HCT116 (cell line): ENCODE measurements around the gene WNT9A. TPM values are rescaled to one million over a fixed set of nuclear protein-coding genes. Genes with fewer than 3 reads are reported as not detected.

Source experiments
- ATAC-seq: fragments of 200-7000 bp; cut with Tn5 transposase; 2 replicates; pipeline ENCODE4 v1.9.1; 2020; ENCODE audit warnings: mild to moderate bottlenecking, moderate library complexity
- BruUV-seq: library from RNA; stranded (reverse); fragments of 400-500 nt; replicated peaks from 2 replicates; lab custom pipeline; 2021; lab: Mats Ljungman, UMichigan
- CTCF ChIA-PET: fragments of 300-600 bp; sonication (Branson Sonifier 250); formaldehyde crosslinking; loops from one replicate; lab custom pipeline; 2021; ENCODE audit warnings: antibody characterized with exemption; lab: Charles Lee
- POLR2A ChIA-PET: fragments of 300-600, 350-600 bp; sonication (Branson Sonifier 250); formaldehyde crosslinking; loops from one replicate; lab custom pipeline; 2021; ENCODE audit warnings: antibody characterized with exemption; lab: Charles Lee
- RAD21 ChIA-PET, 2 experiments: fragments of 300-600 bp; sonication (Branson Sonifier 250); formaldehyde crosslinking; loops; one replicate each; lab custom pipeline; 2023; ENCODE audit warnings: low total read pairs in 2 of 2; ENCODE audit not compliant: uncharacterized antibody in 2 of 2, unreplicated experiment in 2 of 2, low non-redundant PET in 1 of 2; lab: Charles Lee
- DNase-seq: peaks from one replicate; pipeline ENCODE4 v3.0.0-alpha.2; 2010; ENCODE audit warnings: low read depth, low spot score
- H2AFZ ChIP-seq: fragments of 200-600 bp; shearing (Covaris generic), sonication (generic); 2 replicates; pipeline ENCODE4 v1.6.1; 2017; ENCODE audit warnings: low read depth, mixed run types, mixed read lengths, antibody characterized with exemption, low read length; ENCODE audit not compliant: poor library complexity, severe bottlenecking
- H3K27ac ChIP-seq: 2 replicates; pipeline ENCODE4 v1.5.1; 2012; ENCODE audit warnings: low read depth, low read length
- H3K27me3 ChIP-seq: fragments of 200-600 bp; sonication (generic); 2 replicates; pipeline ENCODE4 v1.6.1; 2016; ENCODE audit warnings: mixed run types, low read length, mixed read lengths; ENCODE audit not compliant: insufficient read depth
- H3K36me3 ChIP-seq, 2 experiments: fragments of 200-500 bp in 1 of 2; fragments of 200-600 bp in 1 of 2; sonication (Bioruptor generic) in 1 of 2; sonication (generic) in 1 of 2; 2 replicates each; pipeline versions ENCODE4 v1.5.1 to v1.6.1; 2014 to 2016; ENCODE audit warnings: low read length in 2 of 2, inconsistent platforms in 1 of 2, mixed read lengths in 1 of 2, mixed run types in 1 of 2; ENCODE audit not compliant: insufficient read depth in 2 of 2, control insufficient read depth in 1 of 2
- H3K4me1 ChIP-seq, 2 experiments: fragments of 200-600 bp in 1 of 2; sonication (generic) in 1 of 2; 2 replicates each; pipeline versions ENCODE4 v1.5.1 to v1.6.1; 2012 to 2017; ENCODE audit warnings: low read length in 2 of 2, inconsistent platforms in 1 of 2, mild to moderate bottlenecking in 1 of 2, mixed read lengths in 1 of 2, mixed run types in 1 of 2, moderate library complexity in 1 of 2; ENCODE audit not compliant: insufficient read depth in 2 of 2, control insufficient read depth in 1 of 2
- H3K4me2 ChIP-seq: fragments of 200-600 bp; sonication (generic); 2 replicates; pipeline ENCODE4 v1.6.1; 2017; ENCODE audit warnings: mixed run types, low read length, mixed read lengths
- H3K4me3 ChIP-seq, 2 experiments: fragments of 200-600 bp in 1 of 2; sonication (generic) in 1 of 2; replicated peaks in 1 of 2; 2 replicates each; pipeline ENCODE4 v1.5.1; 2011 to 2016; ENCODE audit warnings: low read length in 2 of 2, control low read depth in 1 of 2, low read depth in 1 of 2, mild to moderate bottlenecking in 1 of 2, mixed read lengths in 1 of 2, mixed run types in 1 of 2
- H3K79me2 ChIP-seq: fragments of 200-600 bp; sonication (generic); 2 replicates; pipeline ENCODE4 v1.6.1; 2017; ENCODE audit warnings: mild to moderate bottlenecking, mixed run types, low read length, moderate library complexity, mixed read lengths; ENCODE audit not compliant: insufficient read depth
- H3K9ac ChIP-seq: fragments of 200-600 bp; sonication (generic); 2 replicates; pipeline ENCODE4 v1.6.1; 2016; ENCODE audit warnings: low read length, mixed read lengths
- H3K9me2 ChIP-seq: fragments of 200-600 bp; sonication (generic), shearing (Covaris generic); 2 replicates; pipeline ENCODE4 v1.6.1; 2017; ENCODE audit warnings: mixed run types, mild to moderate bottlenecking, moderate library complexity; ENCODE audit not compliant: insufficient read depth
- H3K9me3 ChIP-seq, 2 experiments: fragments of 200-500 bp in 1 of 2; fragments of 200-600 bp in 1 of 2; sonication (Bioruptor generic) in 1 of 2; sonication (generic) in 1 of 2; 2 replicates each; pipeline ENCODE4 v1.6.1; 2014 to 2017; ENCODE audit warnings: low read length in 2 of 2, mixed read lengths in 2 of 2, inconsistent platforms in 1 of 2, low read depth in 1 of 2, mild to moderate bottlenecking in 1 of 2, mixed run types in 1 of 2, moderate library complexity in 1 of 2; ENCODE audit not compliant: control insufficient read depth in 1 of 2, insufficient read depth in 1 of 2
- H4K20me1 ChIP-seq: fragments of 200-600 bp; sonication (generic), shearing (Covaris generic); 2 replicates; pipeline ENCODE4 v1.6.1; 2017; ENCODE audit warnings: mixed run types, mild to moderate bottlenecking, moderate library complexity; ENCODE audit not compliant: insufficient read depth
- CBX3 ChIP-seq: IDR thresholded peaks from 2 replicates; pipeline ENCODE4 v1.6.1; 2012; ENCODE audit warnings: low read depth
- CEBPB ChIP-seq: IDR thresholded peaks from 2 replicates; pipeline ENCODE4 v1.6.1; 2012; ENCODE audit warnings: low read depth
- EGR1 ChIP-seq: IDR thresholded peaks from 2 replicates; pipeline ENCODE4 v1.6.1; 2012; ENCODE audit warnings: low read depth
- EZH2 ChIP-seq: fragments of 200-600 bp; sonication (generic); IDR thresholded peaks from 2 replicates; pipeline ENCODE4 v1.6.1; 2017; ENCODE audit warnings: antibody characterized with exemption, mixed run types
- EZH2phosphoT487 ChIP-seq: fragments of 200-600 bp; IDR thresholded peaks from 2 replicates; pipeline ENCODE4 v1.6.1; 2018; ENCODE audit warnings: antibody characterized with exemption, borderline replicate concordance
- FOSL1 ChIP-seq: IDR thresholded peaks from 2 replicates; pipeline ENCODE4 v1.6.1; 2012; ENCODE audit warnings: low read depth
- JUND ChIP-seq: IDR thresholded peaks from 2 replicates; pipeline ENCODE4 v1.6.1; 2012
- RAD21 ChIP-seq: IDR thresholded peaks from 2 replicates; pipeline ENCODE4 v1.6.1; 2012; ENCODE audit warnings: low read depth, mild to moderate bottlenecking
- intact Hi-C: fragments of 100-400 bp; cut with micrococcal nuclease; formaldehyde crosslinking; loops from 2 replicates; pipeline ENCODE4 v1.10.0; 2022
- total RNA-seq: library from RNA; stranded (reverse); gene quantifications from one replicate; pipeline ENCODE4 v1.2.1, GENCODE V29; 2021; ENCODE audit not compliant: unreplicated experiment
- TF ChIP-seq, protein P1 (sequence below): IDR thresholded peaks from 2 replicates; pipeline ENCODE4 v1.6.1; 2012
- TF ChIP-seq, protein P2 (sequence below): IDR thresholded peaks from 2 replicates; pipeline ENCODE4 v1.6.1; 2012
- TF ChIP-seq, protein P3 (sequence below): IDR thresholded peaks from 2 replicates; pipeline ENCODE4 v1.6.1; 2011; ENCODE audit warnings: mild to moderate bottlenecking, low read length, moderate library complexity; ENCODE audit not compliant: insufficient replicate concordance; ENCODE audit errors: extremely low read depth

WNT9A gene
- total RNA-seq, 1 experiment from 2014 or later: 5.6 TPM

DNA sequence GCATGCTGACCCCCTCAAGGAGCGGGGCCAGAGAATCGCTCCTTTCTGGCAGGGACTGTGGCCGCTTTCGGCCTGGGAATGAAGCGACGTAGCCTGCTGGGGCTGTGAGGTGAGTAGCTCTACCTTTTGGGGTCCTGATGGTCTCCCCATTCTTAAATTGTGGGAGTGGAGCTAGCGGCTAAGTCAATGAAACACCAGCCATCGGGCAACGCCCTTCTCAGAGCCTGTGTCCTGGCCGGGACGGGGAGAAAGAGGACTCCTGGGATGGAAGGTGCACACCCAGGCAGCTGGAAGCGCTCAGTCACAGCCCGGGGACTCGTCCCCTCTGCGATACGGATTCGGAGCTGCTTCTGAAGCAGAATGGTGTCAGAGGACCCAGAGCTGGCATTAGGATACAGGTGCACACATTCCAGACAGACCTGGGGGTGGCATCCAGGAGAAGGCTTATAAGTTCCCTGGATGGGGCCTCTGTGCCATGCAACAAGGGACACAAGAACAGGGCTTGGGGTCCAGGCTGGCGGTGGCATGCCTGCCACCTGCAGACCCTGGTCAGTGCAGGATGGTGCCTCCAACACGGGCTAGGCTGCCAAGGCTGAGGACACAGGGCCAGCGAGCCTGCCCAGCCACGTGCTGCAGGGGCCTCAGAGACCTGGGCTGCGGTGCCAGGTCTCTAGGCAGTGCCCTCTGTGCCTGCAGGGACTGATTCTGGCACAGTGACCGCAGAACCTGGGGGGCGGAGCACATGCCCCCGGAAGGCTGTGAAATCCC, 945 bp upstream of the WNT9A start:
- H2AFZ ChIP-seq: no peak overlapping the region

More for the DNA sequence above, 945 bp upstream of the WNT9A start:
- Histone ChIP-seq H3K9me3 (no peaks in the 10 kb centered on the region), H3K4me3 (peak overlapping the region; percentile 67 to 71), H3K27ac (peak overlapping the region; percentile 55; the same call in 1 of the 2 replicates), H3K79me2 (peaks cover 20% of the 10 kb centered on the region; the same call in 1 of the 2 replicates), H3K4me2 (peak overlapping the region; percentile 94), H3K4me1 (peaks cover 19 to 40% of the 10 kb centered on the region in 2 experiments), H4K20me1 (no peaks in the 10 kb centered on the region), H3K9me2 (no peaks in the 10 kb centered on the region), H3K9ac (peak overlapping the region; percentile 66), H3K36me3 (no peaks in the 10 kb centered on the region), H3K27me3 (no peaks in the 10 kb centered on the region)
- ATAC-seq (no peak), DNase-seq (no peak)
- ChIA-PET RAD21 (no interaction called here), CTCF (interaction anchor here (1.2 to 4.1 kb wide), 4 partner anchors 51 to 467 kb away, joined by 3 to 31 read pairs (median 4); no protein-coding TSS in a partner anchor), POLR2A (interaction anchor here (1.6 kb wide), 2 partner anchors 14 to 189 kb away, joined by 5 read pairs; no protein-coding TSS in a partner anchor)
- intact Hi-C loops: loop anchor here (5.0 kb wide), 1 partner anchor 161 kb away; no protein-coding TSS in a partner anchor
- BruUV-seq: TSS peak; percentile 47
- TF ChIP-seq, protein P1, sequence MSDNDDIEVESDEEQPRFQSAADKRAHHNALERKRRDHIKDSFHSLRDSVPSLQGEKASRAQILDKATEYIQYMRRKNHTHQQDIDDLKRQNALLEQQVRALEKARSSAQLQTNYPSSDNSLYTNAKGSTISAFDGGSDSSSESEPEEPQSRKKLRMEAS: no peak; the same call in 1 of the 2 replicates
- no peak for TF ChIP-seq CEBPB
- TF ChIP-seq, protein P2, sequence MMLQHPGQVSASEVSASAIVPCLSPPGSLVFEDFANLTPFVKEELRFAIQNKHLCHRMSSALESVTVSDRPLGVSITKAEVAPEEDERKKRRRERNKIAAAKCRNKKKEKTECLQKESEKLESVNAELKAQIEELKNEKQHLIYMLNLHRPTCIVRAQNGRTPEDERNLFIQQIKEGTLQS: no peak
- no peak for TF ChIP-seq EGR1
- no peak for TF ChIP-seq CBX3
- no peak for TF ChIP-seq RAD21
- TF ChIP-seq EZH2: no peak
- TF ChIP-seq, protein P3, sequence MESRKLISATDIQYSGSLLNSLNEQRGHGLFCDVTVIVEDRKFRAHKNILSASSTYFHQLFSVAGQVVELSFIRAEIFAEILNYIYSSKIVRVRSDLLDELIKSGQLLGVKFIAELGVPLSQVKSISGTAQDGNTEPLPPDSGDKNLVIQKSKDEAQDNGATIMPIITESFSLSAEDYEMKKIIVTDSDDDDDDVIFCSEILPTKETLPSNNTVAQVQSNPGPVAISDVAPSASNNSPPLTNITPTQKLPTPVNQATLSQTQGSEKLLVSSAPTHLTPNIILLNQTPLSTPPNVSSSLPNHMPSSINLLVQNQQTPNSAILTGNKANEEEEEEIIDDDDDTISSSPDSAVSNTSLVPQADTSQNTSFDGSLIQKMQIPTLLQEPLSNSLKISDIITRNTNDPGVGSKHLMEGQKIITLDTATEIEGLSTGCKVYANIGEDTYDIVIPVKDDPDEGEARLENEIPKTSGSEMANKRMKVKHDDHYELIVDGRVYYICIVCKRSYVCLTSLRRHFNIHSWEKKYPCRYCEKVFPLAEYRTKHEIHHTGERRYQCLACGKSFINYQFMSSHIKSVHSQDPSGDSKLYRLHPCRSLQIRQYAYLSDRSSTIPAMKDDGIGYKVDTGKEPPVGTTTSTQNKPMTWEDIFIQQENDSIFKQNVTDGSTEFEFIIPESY: no peak
- no peak for TF ChIP-seq FOSL1
- TF ChIP-seq JUND: no peak
- no peak for TF ChIP-seq EZH2phosphoT487
